Panc1 (cell line): ENCODE measurements around the gene MND1.

Source experiments
- POLR2AphosphoS5 ChIP-seq: IDR thresholded peaks from 2 replicates; pipeline ENCODE4 v1.6.1; 2012; ENCODE audit warnings: mild to moderate bottlenecking, low read depth, low read length, moderate library complexity
- SIN3A ChIP-seq: IDR thresholded peaks from 2 replicates; pipeline ENCODE4 v1.6.1; 2012; ENCODE audit warnings: low read depth, mild to moderate bottlenecking, low read length, moderate library complexity, borderline replicate concordance; ENCODE audit not compliant: insufficient read depth
- TCF7L2 ChIP-seq: IDR thresholded peaks from 2 replicates; pipeline ENCODE4 v1.6.1; 2011; ENCODE audit warnings: mild to moderate bottlenecking, low read depth, low read length, inconsistent platforms
- TF ChIP-seq, protein P1 (sequence below): fragments of 450-650 bp; IDR thresholded peaks from 2 replicates; pipeline ENCODE4 v1.5.1; 2017; ENCODE audit warnings: mild to moderate bottlenecking
- TF ChIP-seq, protein P2 (sequence below), 2 experiments: IDR thresholded peaks; 2 replicates each; pipeline ENCODE4 v1.6.1; 2011 to 2012; ENCODE audit warnings: low read depth in 2 of 2, control low read depth in 1 of 2, low read length in 1 of 2, mild to moderate bottlenecking in 1 of 2, moderate library complexity in 1 of 2; ENCODE audit not compliant: insufficient read depth in 1 of 2

DNA sequence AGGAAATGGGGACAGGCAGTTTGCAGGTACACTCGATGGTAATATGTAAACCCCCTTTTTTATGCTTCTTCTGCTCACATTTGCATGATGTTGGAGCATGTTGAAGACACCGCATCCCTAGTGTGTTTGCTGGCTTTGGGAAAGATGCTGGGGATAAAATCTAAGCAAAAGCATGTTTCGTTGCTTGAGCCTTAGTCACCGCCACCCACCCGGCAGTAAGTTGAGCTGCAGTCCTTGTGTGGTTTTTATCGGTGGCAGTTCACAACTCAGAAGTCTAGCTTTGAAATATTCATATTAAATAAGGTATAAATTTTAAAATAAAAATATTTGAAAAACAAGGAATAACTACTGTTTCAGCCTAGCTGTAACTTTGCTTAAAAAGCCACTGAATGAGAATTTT is 21.7 kb upstream of the MND1 start:
- TF ChIP-seq, protein P1, sequence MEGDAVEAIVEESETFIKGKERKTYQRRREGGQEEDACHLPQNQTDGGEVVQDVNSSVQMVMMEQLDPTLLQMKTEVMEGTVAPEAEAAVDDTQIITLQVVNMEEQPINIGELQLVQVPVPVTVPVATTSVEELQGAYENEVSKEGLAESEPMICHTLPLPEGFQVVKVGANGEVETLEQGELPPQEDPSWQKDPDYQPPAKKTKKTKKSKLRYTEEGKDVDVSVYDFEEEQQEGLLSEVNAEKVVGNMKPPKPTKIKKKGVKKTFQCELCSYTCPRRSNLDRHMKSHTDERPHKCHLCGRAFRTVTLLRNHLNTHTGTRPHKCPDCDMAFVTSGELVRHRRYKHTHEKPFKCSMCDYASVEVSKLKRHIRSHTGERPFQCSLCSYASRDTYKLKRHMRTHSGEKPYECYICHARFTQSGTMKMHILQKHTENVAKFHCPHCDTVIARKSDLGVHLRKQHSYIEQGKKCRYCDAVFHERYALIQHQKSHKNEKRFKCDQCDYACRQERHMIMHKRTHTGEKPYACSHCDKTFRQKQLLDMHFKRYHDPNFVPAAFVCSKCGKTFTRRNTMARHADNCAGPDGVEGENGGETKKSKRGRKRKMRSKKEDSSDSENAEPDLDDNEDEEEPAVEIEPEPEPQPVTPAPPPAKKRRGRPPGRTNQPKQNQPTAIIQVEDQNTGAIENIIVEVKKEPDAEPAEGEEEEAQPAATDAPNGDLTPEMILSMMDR: no peak
- TF ChIP-seq POLR2AphosphoS5 (no peak), TCF7L2 (no peak), SIN3A (no peak)
- TF ChIP-seq, protein P2, sequence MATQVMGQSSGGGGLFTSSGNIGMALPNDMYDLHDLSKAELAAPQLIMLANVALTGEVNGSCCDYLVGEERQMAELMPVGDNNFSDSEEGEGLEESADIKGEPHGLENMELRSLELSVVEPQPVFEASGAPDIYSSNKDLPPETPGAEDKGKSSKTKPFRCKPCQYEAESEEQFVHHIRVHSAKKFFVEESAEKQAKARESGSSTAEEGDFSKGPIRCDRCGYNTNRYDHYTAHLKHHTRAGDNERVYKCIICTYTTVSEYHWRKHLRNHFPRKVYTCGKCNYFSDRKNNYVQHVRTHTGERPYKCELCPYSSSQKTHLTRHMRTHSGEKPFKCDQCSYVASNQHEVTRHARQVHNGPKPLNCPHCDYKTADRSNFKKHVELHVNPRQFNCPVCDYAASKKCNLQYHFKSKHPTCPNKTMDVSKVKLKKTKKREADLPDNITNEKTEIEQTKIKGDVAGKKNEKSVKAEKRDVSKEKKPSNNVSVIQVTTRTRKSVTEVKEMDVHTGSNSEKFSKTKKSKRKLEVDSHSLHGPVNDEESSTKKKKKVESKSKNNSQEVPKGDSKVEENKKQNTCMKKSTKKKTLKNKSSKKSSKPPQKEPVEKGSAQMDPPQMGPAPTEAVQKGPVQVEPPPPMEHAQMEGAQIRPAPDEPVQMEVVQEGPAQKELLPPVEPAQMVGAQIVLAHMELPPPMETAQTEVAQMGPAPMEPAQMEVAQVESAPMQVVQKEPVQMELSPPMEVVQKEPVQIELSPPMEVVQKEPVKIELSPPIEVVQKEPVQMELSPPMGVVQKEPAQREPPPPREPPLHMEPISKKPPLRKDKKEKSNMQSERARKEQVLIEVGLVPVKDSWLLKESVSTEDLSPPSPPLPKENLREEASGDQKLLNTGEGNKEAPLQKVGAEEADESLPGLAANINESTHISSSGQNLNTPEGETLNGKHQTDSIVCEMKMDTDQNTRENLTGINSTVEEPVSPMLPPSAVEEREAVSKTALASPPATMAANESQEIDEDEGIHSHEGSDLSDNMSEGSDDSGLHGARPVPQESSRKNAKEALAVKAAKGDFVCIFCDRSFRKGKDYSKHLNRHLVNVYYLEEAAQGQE (IDR thresholded peaks at IDR 0.05; ENCODE audit: insufficient read depth in 1 of 2, low read depth in 2 of 2, low read length in 1 of 2): no peak
